ENCODE measurements around the gene AEBP2. TPM values are rescaled to one million over a fixed set of nuclear protein-coding genes. Genes with fewer than 3 reads are reported as not detected.

AEBP2 gene
- total and polyA plus RNA-seq, 2 of the 4 experiments (the other 2 are of a cell fraction), result 15.5 to 21.7 TPM

GRCh38 chr12:19464192-19464580, 24.9 kb downstream of the AEBP2 start:
- peaks cover 17 to 43% of the 10 kb centered on the region in 2 experiments for H3K79me1 ChIP-seq (ENCODE audit: low read depth in 1 of 2, low read length in 2 of 2)
- no peak overlapping the region for H3K27ac ChIP-seq (ENCODE audit: insufficient read depth, low read length)
- H3K9ac ChIP-seq (ENCODE audit: low read depth, low read length), result no peak overlapping the region
- no peak overlapping the region for H4K8ac ChIP-seq (ENCODE audit: low read depth in 2 of 2, low read length in 2 of 2)
- H2BK20ac ChIP-seq (ENCODE audit: low read depth, low read length), result no peak overlapping the region
- no peak for DNase-seq
- no peak overlapping the region for H2AK5ac ChIP-seq (ENCODE audit: low read depth, low read length)
- ChIA-PET CTCF (no interaction called here), POLR2A (ENCODE audit: unreplicated experiment) (no interaction called here)
- no peaks in the 10 kb centered on the region for H3K4me1 ChIP-seq (ENCODE audit: control insufficient read depth, insufficient read depth, low read length)
- no peak overlapping the region for H3K4me3 ChIP-seq (ENCODE audit: insufficient read depth, low read depth, low read length)
- H3K56ac ChIP-seq (ENCODE audit: extremely low read depth, insufficient read depth, low read length), result no peak overlapping the region
- no peak for ATAC-seq (ENCODE audit: low read depth)
- no peak overlapping the region for H3K4ac ChIP-seq (ENCODE audit: low read depth, low read length)
- H3K4me2 ChIP-seq (ENCODE audit: low read depth, low read length), result no peak overlapping the region
- H3K27me3 ChIP-seq (ENCODE audit: control insufficient read depth, insufficient read depth, low read length), result no peaks in the 10 kb centered on the region
- no peak overlapping the region for H3K18ac ChIP-seq (ENCODE audit: low read depth, low read length)
- no peak overlapping the region for H3K23ac ChIP-seq (ENCODE audit: low read depth, low read length)
- H2BK5ac ChIP-seq (ENCODE audit: low read depth, low read length, poor library complexity, severe bottlenecking), result no peak overlapping the region
- BruUV-seq (replicated peaks), result no TSS peak
- no peak overlapping the region for H3K14ac ChIP-seq (replicated peaks; ENCODE audit: low read depth, low read length)
- in situ Hi-C loops (cut with MboI; ENCODE audit: low sequenced_read_pairs) (no loop called here), intact Hi-C loops (cut with micrococcal nuclease) (no loop called here), dilution Hi-C loops (cut with HindIII; ENCODE audit: low sequenced_read_pairs, unreplicated experiment) (no loop called here)
- no peak overlapping the region for H2AK9ac ChIP-seq (replicated peaks; ENCODE audit: low read depth, low read length, poor library complexity)
- H2AFZ ChIP-seq (replicated peaks; ENCODE audit: low read length, poor library complexity), result no peak overlapping the region
- no peak overlapping the region for H2BK120ac ChIP-seq (ENCODE audit: low read depth, low read length)
- no peaks in the 10 kb centered on the region for H3K9me1 ChIP-seq (ENCODE audit: insufficient read depth, low read length)
- peaks cover 29% of the 10 kb centered on the region for H3K36me3 ChIP-seq (ENCODE audit: control insufficient read depth, insufficient read depth, low read length)
- TF ChIP-seq SMC3 (IDR thresholded peaks at IDR 0.05; ENCODE audit: low read depth, low read length) (no peak), NFE2L2 (IDR thresholded peaks at IDR 0.05; ENCODE audit: low read depth, low read length) (no peak), FOS (IDR thresholded peaks at IDR 0.05; ENCODE audit: low read depth, low read length) (no peak), MAZ (IDR thresholded peaks at IDR 0.05; ENCODE audit: borderline replicate concordance, low read depth, low read length) (no peak), CHD1 (IDR thresholded peaks at IDR 0.05; ENCODE audit: low read depth, low read length) (no peak), CTCF (conservative IDR thresholded peaks at IDR 0.05; ENCODE audit: low read depth, low read length) (no peak), MAFK (IDR thresholded peaks at IDR 0.05; ENCODE audit: low read depth, low read length) (no peak), POLR2A (IDR thresholded peaks at IDR 0.05; ENCODE audit: low read depth, low read length) (no peak), RFX5 (IDR thresholded peaks at IDR 0.05; ENCODE audit: low read depth, low read length) (no peak), USF2 (IDR thresholded peaks at IDR 0.05; ENCODE audit: low read depth, low read length) (no peak), ELK1 (IDR thresholded peaks at IDR 0.05; ENCODE audit: borderline replicate concordance, low read depth, low read length) (no peak), RAD21 (IDR thresholded peaks at IDR 0.05; ENCODE audit: low read length) (no peak), MXI1 (IDR thresholded peaks at IDR 0.05; ENCODE audit: borderline replicate concordance, low read depth, low read length) (no peak), RCOR1 (IDR thresholded peaks at IDR 0.05; ENCODE audit: insufficient replicate concordance, low read length) (no peak)
- peaks cover 15% of the 10 kb centered on the region; the same call in 1 of the 2 replicates for H4K20me1 ChIP-seq (ENCODE audit: insufficient read depth, low read length)
- no peak overlapping the region for H2BK15ac ChIP-seq (ENCODE audit: low read depth, low read length)
- H3K9me3 ChIP-seq (ENCODE audit: control insufficient read depth, insufficient read depth, low read length), result no peaks in the 10 kb centered on the region
- H4K5ac ChIP-seq (ENCODE audit: low read depth, low read length), result no peak overlapping the region
- no peak overlapping the region for H4K91ac ChIP-seq (ENCODE audit: insufficient read depth, low read depth, low read length)

All from IMR-90 (cell line).